Astrocyte (in vitro differentiated cells and primary cell): Measurements from ENCODE around the gene EDN2. TPM values are rescaled to one million over a fixed set of nuclear protein-coding genes. Genes with fewer than 3 reads are reported as not detected.

Source experiments
- DNase-seq: peaks from one replicate; pipeline ENCODE4 v3.0.0-alpha.2; 2010; ENCODE audit warnings: low read depth
- FAIRE-seq: peaks from 2 replicates; lab custom pipeline; 2011; peaks lifted over from hg19 to GRCh38; lab: Jason Lieb, UNC
- H2AFZ ChIP-seq: 2 replicates; pipeline ENCODE4 v1.6.0; 2012; ENCODE audit warnings: low read depth, low read length, inconsistent platforms
- H3K27ac ChIP-seq: 2 replicates; pipeline ENCODE4 v1.5.1; 2011; ENCODE audit warnings: low read depth, low read length, inconsistent platforms
- H3K27me3 ChIP-seq: 2 replicates; pipeline ENCODE4 v1.6.0; 2011; ENCODE audit warnings: low read length, inconsistent platforms; ENCODE audit not compliant: insufficient read depth
- H3K36me3 ChIP-seq: 2 replicates; pipeline ENCODE4 v1.5.1; 2011; ENCODE audit warnings: low read length, inconsistent platforms; ENCODE audit not compliant: insufficient read depth
- H3K4me1 ChIP-seq: 2 replicates; pipeline ENCODE4 v1.5.1; 2011; ENCODE audit warnings: low read length, inconsistent platforms; ENCODE audit not compliant: insufficient read depth
- H3K4me2 ChIP-seq: 2 replicates; pipeline ENCODE4 v1.6.0; 2012; ENCODE audit warnings: low read length, inconsistent platforms
- H3K4me3 ChIP-seq: 2 replicates; pipeline ENCODE4 v1.5.1; 2011; ENCODE audit warnings: low read depth, mild to moderate bottlenecking, low read length, inconsistent platforms; ENCODE audit not compliant: insufficient read depth
- H3K79me2 ChIP-seq: 2 replicates; pipeline ENCODE4 v1.6.0; 2012; ENCODE audit warnings: mild to moderate bottlenecking, low read length, inconsistent platforms; ENCODE audit not compliant: insufficient read depth
- H3K9ac ChIP-seq: 2 replicates; pipeline ENCODE4 v1.6.0; 2012; ENCODE audit warnings: mild to moderate bottlenecking, low read length, inconsistent platforms
- H3K9me3 ChIP-seq: 2 replicates; pipeline ENCODE4 v1.5.1; 2012; ENCODE audit warnings: low read depth, mild to moderate bottlenecking, low read length, inconsistent platforms; ENCODE audit not compliant: insufficient read depth
- H4K20me1 ChIP-seq: 2 replicates; pipeline ENCODE4 v1.6.0; 2012; ENCODE audit warnings: low read length, inconsistent platforms; ENCODE audit not compliant: insufficient read depth
- H3K27ac Mint-ChIP-seq: one replicate; pipeline ENCODE4 v1.8.0; 2021; ENCODE audit warnings: mild to moderate bottlenecking, mixed read lengths; ENCODE audit not compliant: unreplicated experiment
- H3K27me3 Mint-ChIP-seq: one replicate; pipeline ENCODE4 v1.8.0; 2021; ENCODE audit warnings: low read depth, mixed read lengths; ENCODE audit not compliant: unreplicated experiment
- H3K36me3 Mint-ChIP-seq: one replicate; pipeline ENCODE4 v1.8.0; 2021; ENCODE audit warnings: low read depth, mixed read lengths; ENCODE audit not compliant: unreplicated experiment
- H3K4me1 Mint-ChIP-seq: one replicate; pipeline ENCODE4 v1.8.0; 2021; ENCODE audit warnings: low read depth, mixed read lengths; ENCODE audit not compliant: unreplicated experiment
- H3K4me3 Mint-ChIP-seq: one replicate; pipeline ENCODE4 v1.8.0; 2021; ENCODE audit warnings: mild to moderate bottlenecking, moderate library complexity, mixed read lengths; ENCODE audit not compliant: unreplicated experiment
- H3K9me3 Mint-ChIP-seq: one replicate; pipeline ENCODE4 v1.8.0; 2021; ENCODE audit warnings: mild to moderate bottlenecking, mixed read lengths; ENCODE audit not compliant: unreplicated experiment
- EZH2 ChIP-seq: IDR thresholded peaks from 2 replicates; pipeline ENCODE4 v1.6.1; 2012; ENCODE audit warnings: mild to moderate bottlenecking, low read length, inconsistent platforms; ENCODE audit not compliant: insufficient read depth
- total RNA-seq: library from RNA; stranded (reverse); gene quantifications from 2 replicates; pipeline ENCODE4 v1.2.1, GENCODE V29; 2021
- TF ChIP-seq, protein P1 (sequence below): IDR thresholded peaks from 2 replicates; pipeline ENCODE4 v1.5.1; 2011; ENCODE audit warnings: low read depth, mild to moderate bottlenecking, inconsistent platforms, low read length, moderate library complexity; ENCODE audit not compliant: insufficient read depth

The EDN2 gene
- total RNA-seq, 1 donor from 2014 or later: 0.45 TPM

DNA sequence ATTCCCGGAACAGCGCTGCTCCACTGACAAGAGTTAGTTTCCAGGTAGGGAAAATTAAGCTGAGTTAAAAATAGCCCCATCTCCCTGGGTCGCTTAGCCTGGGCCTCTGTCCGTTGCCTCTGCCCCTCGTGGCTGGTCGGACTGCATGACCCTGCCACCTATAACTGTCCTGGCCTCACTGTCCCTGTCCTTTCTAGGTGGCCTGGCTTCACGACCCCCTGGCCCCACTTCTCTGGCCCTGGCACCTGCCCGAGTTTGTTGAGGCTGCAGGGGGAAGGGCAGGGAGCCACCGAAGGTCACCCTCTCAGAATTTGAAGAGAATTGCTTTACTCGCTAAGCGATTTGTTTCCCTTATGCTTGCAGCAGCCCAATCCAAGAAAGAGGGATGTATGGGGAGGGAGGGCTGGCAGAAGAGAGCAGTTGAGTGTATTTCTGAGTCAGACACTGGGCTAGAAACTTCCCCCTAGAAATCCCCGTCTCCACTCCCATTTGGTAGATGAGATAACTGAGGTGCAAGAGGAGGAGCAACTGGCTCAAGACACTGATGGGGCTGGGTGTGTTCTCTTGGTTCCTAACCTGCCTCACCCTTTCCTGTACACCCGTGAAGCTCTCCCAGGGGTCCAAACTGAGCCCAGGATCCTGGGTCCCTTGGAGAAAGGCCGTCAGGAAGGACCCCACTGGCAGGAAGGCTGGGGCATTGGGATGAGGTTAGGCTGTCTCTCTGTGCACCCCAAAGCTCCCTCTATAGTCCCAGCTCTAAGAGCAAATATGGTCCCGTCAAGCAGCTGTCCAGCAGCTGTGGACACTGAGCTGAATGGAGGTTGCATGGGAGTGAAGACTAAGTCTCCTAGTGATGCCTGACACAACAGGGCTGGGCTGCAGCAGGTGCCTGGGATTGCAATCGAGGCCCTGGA is 2.9 kb upstream of the EDN2 start:
- Histone ChIP-seq H4K20me1 (no peaks in the 10 kb centered on the region), H3K36me3 (no peaks in the 10 kb centered on the region), H3K27ac (peak overlapping the region; percentile 73), H3K79me2 (no peaks in the 10 kb centered on the region), H3K9ac (peak overlapping the region; percentile 73), H3K9me3 (no peaks in the 10 kb centered on the region), H3K27me3 (no peaks in the 10 kb centered on the region), H3K4me1 (peaks cover 44% of the 10 kb centered on the region), H3K4me2 (peak overlapping the region; percentile 87), H3K4me3 (peak overlapping the region; percentile 29), H2AFZ (peak overlapping the region; percentile 0)
- TF ChIP-seq EZH2: no peak
- TF ChIP-seq, protein P1, sequence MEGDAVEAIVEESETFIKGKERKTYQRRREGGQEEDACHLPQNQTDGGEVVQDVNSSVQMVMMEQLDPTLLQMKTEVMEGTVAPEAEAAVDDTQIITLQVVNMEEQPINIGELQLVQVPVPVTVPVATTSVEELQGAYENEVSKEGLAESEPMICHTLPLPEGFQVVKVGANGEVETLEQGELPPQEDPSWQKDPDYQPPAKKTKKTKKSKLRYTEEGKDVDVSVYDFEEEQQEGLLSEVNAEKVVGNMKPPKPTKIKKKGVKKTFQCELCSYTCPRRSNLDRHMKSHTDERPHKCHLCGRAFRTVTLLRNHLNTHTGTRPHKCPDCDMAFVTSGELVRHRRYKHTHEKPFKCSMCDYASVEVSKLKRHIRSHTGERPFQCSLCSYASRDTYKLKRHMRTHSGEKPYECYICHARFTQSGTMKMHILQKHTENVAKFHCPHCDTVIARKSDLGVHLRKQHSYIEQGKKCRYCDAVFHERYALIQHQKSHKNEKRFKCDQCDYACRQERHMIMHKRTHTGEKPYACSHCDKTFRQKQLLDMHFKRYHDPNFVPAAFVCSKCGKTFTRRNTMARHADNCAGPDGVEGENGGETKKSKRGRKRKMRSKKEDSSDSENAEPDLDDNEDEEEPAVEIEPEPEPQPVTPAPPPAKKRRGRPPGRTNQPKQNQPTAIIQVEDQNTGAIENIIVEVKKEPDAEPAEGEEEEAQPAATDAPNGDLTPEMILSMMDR: no peak
- no peak for FAIRE-seq
- H3K36me3 Mint-ChIP-seq: no peaks in the 10 kb centered on the region
- H3K4me3 Mint-ChIP-seq: peak overlapping the region; percentile 75
- peak; percentile 63 for DNase-seq
- H3K27ac Mint-ChIP-seq: peak overlapping the region; percentile 91
- no peaks in the 10 kb centered on the region for H3K9me3 Mint-ChIP-seq
- no peaks in the 10 kb centered on the region for H3K27me3 Mint-ChIP-seq
- H3K4me1 Mint-ChIP-seq: peaks cover 35% of the 10 kb centered on the region

DNA sequence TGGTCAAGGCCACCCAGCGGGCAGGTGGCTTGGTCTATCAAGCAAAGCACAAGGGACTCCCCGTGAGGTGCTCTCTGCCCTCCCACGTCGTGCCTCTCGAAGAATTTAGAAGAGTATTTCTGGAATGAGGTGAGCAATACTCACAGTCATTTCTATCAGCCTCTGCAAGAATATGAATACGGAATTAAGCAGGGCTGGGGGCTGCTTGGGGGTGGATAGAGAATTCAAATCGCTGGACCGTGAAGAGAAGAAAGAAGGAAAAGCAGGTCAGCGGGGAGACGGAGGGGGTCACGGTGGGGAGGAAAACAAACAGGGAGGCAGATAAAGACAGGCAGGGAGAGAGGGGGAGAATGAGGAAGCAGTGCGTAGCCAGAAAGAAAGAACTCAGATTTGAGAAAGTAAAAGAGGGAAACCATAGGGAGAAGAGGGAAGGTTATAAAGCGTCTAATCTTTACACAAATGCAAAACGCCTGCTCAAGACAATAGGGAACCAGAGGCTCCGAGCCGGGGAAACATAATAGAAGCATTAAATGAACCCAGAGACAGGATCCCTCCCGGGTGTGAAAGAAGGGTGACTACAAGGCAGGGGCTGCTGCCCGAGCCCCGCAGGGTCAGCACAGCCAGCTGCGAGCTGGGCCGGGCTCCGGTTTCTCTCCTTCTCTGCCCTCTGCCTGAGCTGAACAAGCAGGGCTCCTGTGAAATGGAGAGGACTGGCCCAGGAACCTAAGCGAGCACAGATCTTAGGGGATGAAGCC is 2.1 kb upstream of the EDN2 start:
- peak overlapping the region; percentile 73 for H3K9ac ChIP-seq
- peak overlapping the region; percentile 87 for H3K4me2 ChIP-seq
- H3K9me3 ChIP-seq: no peaks in the 10 kb centered on the region

More for the DNA sequence above, 2.1 kb upstream of the EDN2 start:
- Mint-ChIP-seq H3K4me3 (peak overlapping the region; percentile 75), H3K36me3 (no peaks in the 10 kb centered on the region), H3K9me3 (no peaks in the 10 kb centered on the region), H3K4me1 (peaks cover 33% of the 10 kb centered on the region), H3K27me3 (no peaks in the 10 kb centered on the region), H3K27ac (peak overlapping the region; percentile 91)
- peak overlapping the region; percentile 73 for H3K27ac ChIP-seq
- DNase-seq: peak; percentile 85
- no peak for FAIRE-seq
- H4K20me1 ChIP-seq: no peaks in the 10 kb centered on the region
- peak overlapping the region; percentile 0 for H2AFZ ChIP-seq
- peaks cover 49% of the 10 kb centered on the region for H3K4me1 ChIP-seq
- no peaks in the 10 kb centered on the region for H3K79me2 ChIP-seq
- TF ChIP-seq, protein P1: no peak
- TF ChIP-seq EZH2: no peak
- H3K36me3 ChIP-seq: no peaks in the 10 kb centered on the region
- H3K4me3 ChIP-seq: peak overlapping the region; percentile 29
- H3K27me3 ChIP-seq: no peaks in the 10 kb centered on the region
